Left ventricle myocardium inferior (tissue), 1 donor: ENCODE results near the gene C5. TPM values are rescaled to one million over a fixed set of nuclear protein-coding genes. Genes with fewer than 3 reads are reported as not detected.

Source experiments
- DNase-seq: peaks from one replicate; pipeline ENCODE4 v3.0.0-alpha.2; 2020
- H3K27ac ChIP-seq: fragments of 200-600 bp; replicated peaks from 2 replicates; pipeline ENCODE4 v1.8.0; 2021
- H3K27me3 ChIP-seq: fragments of 200-600 bp; 2 replicates; pipeline ENCODE4 v1.8.0; 2021; ENCODE audit warnings: low read depth
- H3K36me3 ChIP-seq: fragments of 200-600 bp; 2 replicates; pipeline ENCODE4 v1.8.0; 2021
- H3K4me1 ChIP-seq: fragments of 200-600 bp; 2 replicates; pipeline ENCODE4 v1.8.0; 2021
- H3K4me3 ChIP-seq: fragments of 200-600 bp; 2 replicates; pipeline ENCODE4 v1.8.0; 2021; ENCODE audit warnings: mild to moderate bottlenecking, moderate library complexity
- H3K9me3 ChIP-seq: fragments of 200-600 bp; replicated peaks from 2 replicates; pipeline ENCODE4 v1.8.0; 2021
- intact Hi-C: fragments of 100-400 bp; cut with micrococcal nuclease; formaldehyde crosslinking; loops from one replicate; pipeline ENCODE4 v1.11.0; 2022
- total RNA-seq: library from RNA; stranded (reverse); fragmentation: NEBNext Ultra II Directional; extraction: Animal tissue kit (Norgen Biotek cat#: 25700); gene quantifications from one replicate; pipeline ENCODE4 v1.2.1, GENCODE V29; 2021
- TF ChIP-seq, protein P1 (sequence below): fragments of 200-600 bp; IDR thresholded peaks from 2 replicates; pipeline ENCODE4 v1.8.0; 2021; ENCODE audit warnings: antibody characterized with exemption, mild to moderate bottlenecking, borderline replicate concordance
- donor health status: DM: no; HTN: yes; CAD: no; lungs with severe emphysema.

C5 gene
- total RNA-seq, 1 donor from 2014 or later, result 0.63 TPM

DNA sequence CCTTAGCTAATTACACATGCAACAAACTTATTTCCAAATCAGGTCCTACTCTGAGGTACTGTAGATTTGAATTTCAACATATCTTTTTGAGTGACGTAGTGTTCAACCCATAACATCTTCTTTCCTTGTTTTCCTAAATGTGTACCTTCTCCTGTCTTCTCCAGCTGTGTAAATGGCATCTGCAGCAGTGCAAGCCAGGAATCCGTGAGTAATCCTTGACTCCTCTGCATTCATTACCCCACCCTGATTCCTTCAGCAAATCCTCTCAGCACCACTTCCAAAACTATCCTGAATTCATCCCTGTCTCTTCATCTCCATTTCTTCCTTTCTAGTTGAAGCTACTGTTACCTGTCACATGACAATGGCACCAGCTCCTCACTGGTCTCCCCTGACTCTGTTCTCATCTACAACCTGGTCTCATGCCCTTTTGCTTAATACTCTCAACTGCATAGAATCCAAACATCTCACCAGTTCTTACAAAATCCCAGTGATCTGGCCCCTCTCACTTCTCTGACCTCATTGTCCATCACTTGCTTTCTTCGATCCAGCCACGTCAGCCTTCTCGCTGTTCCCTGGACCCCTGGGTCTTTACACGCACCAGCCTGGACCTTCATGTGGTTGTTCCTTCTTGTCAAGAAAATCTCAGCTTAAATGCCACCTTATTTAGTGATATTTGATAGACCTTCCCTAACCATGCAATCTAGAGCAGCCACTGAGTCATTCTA is 108.9 kb downstream of the C5 start:
- no peak for DNase-seq
- TF ChIP-seq, protein P1, sequence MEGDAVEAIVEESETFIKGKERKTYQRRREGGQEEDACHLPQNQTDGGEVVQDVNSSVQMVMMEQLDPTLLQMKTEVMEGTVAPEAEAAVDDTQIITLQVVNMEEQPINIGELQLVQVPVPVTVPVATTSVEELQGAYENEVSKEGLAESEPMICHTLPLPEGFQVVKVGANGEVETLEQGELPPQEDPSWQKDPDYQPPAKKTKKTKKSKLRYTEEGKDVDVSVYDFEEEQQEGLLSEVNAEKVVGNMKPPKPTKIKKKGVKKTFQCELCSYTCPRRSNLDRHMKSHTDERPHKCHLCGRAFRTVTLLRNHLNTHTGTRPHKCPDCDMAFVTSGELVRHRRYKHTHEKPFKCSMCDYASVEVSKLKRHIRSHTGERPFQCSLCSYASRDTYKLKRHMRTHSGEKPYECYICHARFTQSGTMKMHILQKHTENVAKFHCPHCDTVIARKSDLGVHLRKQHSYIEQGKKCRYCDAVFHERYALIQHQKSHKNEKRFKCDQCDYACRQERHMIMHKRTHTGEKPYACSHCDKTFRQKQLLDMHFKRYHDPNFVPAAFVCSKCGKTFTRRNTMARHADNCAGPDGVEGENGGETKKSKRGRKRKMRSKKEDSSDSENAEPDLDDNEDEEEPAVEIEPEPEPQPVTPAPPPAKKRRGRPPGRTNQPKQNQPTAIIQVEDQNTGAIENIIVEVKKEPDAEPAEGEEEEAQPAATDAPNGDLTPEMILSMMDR, result no peak
- H3K27me3 ChIP-seq, result no peaks in the 10 kb centered on the region
- intact Hi-C loops, result no loop called here
- H3K36me3 ChIP-seq, result no peaks in the 10 kb centered on the region
- peaks cover 16% of the 10 kb centered on the region for H3K4me1 ChIP-seq
- no peak overlapping the region for H3K4me3 ChIP-seq
- peak overlapping the region; percentile 67 for H3K27ac ChIP-seq
- no peaks in the 10 kb centered on the region for H3K9me3 ChIP-seq

DNA sequence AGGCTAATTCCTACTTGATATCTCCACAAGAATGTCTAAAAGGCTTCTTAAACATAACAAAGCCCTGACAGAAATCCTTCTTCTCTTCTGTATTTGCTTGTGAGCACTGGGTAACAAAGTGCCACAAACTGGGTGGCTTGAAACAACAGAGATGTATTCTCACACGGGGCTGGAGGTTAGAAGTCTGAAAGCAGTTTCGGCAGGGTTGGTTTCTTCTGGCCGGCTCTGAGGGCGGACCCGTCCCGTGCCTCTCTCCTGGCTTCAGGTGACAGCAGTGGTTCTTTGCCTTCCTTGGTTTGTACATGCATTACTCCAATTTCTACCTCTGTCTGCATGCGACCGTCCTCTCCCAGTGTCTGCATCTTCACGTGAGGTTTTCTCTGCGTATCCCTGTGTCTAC is 109.5 kb downstream of the C5 start:
- Histone ChIP-seq H3K4me3 (no peak overlapping the region), H3K36me3 (no peaks in the 10 kb centered on the region), H3K9me3 (no peaks in the 10 kb centered on the region), H3K27me3 (no peaks in the 10 kb centered on the region), H3K27ac (no peak overlapping the region), H3K4me1 (peaks cover 22% of the 10 kb centered on the region)
- DNase-seq, result no peak
- TF ChIP-seq, protein P1, result no peak
- intact Hi-C loops, result no loop called here

- H3K27me3 ChIP-seq, result no peaks in the 10 kb centered on the region
- no peak overlapping the region for H3K4me3 ChIP-seq
- no peaks in the 10 kb centered on the region for H3K36me3 ChIP-seq
- no peaks in the 10 kb centered on the region for H3K9me3 ChIP-seq
- DNase-seq, result no peak
- peak overlapping the region; percentile 92 for H3K27ac ChIP-seq
- TF ChIP-seq, protein P1, result no peak
- intact Hi-C loops, result loop anchor here (10.0 kb wide), 1 partner anchor 184 kb away; no protein-coding TSS in a partner anchor
- peaks cover 38% of the 10 kb centered on the region for H3K4me1 ChIP-seq
These were observed 111.2 kb downstream of the C5 start for GRCh38 chr9:120938851-120939250.

DNA sequence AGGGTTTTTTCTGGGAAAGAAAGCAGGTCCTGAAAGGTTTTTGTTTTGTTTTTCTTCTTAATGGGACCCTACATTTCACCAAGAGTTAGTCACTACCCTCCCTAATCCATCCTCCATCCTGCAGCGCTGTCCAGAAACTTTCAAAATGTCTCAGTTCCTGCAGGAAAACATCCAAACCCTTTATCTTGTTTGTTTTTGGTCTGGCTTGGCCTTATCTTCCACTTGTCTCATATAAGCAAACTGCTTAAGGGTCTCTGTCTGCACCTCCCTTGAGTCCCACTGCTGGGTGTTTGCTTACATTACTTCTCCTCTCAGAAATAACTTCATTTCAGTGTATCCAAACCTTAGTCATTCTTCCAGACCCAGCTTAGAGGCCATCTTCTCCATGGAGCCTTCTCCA is 112.5 kb downstream of the C5 start:
- intact Hi-C loops, result loop anchor here (10.0 kb wide), 1 partner anchor 183 kb away; no protein-coding TSS in a partner anchor
- Histone ChIP-seq H3K27me3 (no peaks in the 10 kb centered on the region), H3K4me3 (no peak overlapping the region), H3K36me3 (no peaks in the 10 kb centered on the region), H3K4me1 (peaks cover 46% of the 10 kb centered on the region), H3K27ac (peak overlapping the region; percentile 92), H3K9me3 (no peaks in the 10 kb centered on the region)
- TF ChIP-seq, protein P1, result no peak
- DNase-seq, result no peak

DNA sequence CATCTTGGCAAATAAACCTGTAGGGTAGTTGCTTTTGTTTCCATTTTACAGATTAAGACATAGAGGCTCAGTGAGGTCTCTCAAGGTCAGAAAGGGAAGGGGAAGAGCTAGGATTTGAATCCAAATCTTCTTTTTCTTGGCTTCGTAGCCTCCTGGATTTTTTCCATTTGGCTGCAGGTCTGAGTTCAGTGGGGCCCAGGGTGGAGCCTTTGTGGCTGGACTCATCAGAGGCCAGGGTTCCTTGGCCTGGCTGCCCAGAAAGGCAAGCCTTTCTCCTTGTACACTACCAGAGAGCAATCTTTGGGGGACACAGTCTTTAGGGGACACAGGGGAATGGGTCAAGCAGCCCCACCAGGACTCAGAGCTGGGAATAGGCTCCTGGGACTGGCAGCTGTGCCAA is 112.9 kb downstream of the C5 start:
- DNase-seq, result peak; percentile 34

More for the DNA sequence above, 112.9 kb downstream of the C5 start:
- intact Hi-C loops, result loop anchor here (10.0 kb wide), 1 partner anchor 182 kb away; no protein-coding TSS in a partner anchor
- H3K9me3 ChIP-seq, result no peaks in the 10 kb centered on the region
- no peak overlapping the region for H3K4me3 ChIP-seq
- H3K36me3 ChIP-seq, result no peaks in the 10 kb centered on the region
- TF ChIP-seq, protein P1, result no peak
- H3K27ac ChIP-seq, result peak overlapping the region; percentile 92
- peaks cover 46% of the 10 kb centered on the region for H3K4me1 ChIP-seq
- H3K27me3 ChIP-seq, result no peaks in the 10 kb centered on the region
